ENCODE measurements around the gene TMEM17.

The TMEM17 gene

DNA sequence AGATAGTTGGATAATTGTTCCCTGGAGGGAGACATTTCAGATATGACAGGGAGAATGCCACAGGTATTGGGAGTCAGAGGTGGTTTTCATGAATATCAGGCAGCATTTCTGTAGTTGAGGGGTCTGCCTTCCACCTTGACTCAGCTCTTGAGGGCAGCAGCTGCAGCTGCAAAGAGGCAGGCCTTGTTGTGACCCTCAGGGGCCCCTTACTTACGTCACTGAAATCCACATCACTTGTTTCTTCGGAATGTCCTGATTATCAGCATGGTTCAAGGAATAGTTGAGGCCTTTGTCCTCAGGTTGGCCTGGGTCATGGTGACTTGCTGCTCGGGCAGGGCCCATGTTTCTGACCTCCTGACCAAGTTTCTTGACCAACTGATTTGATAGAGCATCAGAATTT, 46.9 kb downstream of the TMEM17 start:
- Mint-ChIP-seq H3K4me3 (no peak overlapping the region), H3K27me3 (ENCODE audit: low read depth) (no peaks in the 10 kb centered on the region), H3K36me3 (ENCODE audit: low read depth) (no peaks in the 10 kb centered on the region), H3K27ac (no peak overlapping the region), H3K9me3 (no peaks in the 10 kb centered on the region), H3K4me1 (ENCODE audit: low read depth) (no peaks in the 10 kb centered on the region)

DNA sequence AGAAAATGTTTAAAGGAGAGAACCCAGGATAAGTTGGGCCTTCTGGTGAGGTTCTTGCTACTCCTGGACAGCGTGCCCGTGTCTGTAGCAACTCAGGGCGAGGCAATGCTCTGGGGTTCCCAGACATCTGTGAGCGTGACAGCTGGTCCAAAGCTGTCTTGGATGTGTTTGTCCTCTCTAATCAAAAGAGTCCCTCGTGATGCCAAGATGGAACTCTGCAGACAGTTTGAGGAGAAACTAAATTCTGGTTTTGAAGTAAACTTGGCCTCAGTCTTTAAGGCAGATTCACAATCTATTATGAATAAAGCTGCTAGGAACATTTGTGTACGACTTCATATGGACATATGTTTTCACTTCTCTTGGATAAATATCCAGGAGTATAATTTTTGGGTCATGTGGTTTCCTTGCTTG, 47.3 kb downstream of the TMEM17 start:
- H3K4me3 Mint-ChIP-seq = no peak overlapping the region
- H3K9me3 Mint-ChIP-seq = no peaks in the 10 kb centered on the region
- H3K4me1 Mint-ChIP-seq (ENCODE audit: low read depth) = no peaks in the 10 kb centered on the region
- no peak overlapping the region for H3K27ac Mint-ChIP-seq
- H3K36me3 Mint-ChIP-seq (ENCODE audit: low read depth) = no peaks in the 10 kb centered on the region
- H3K27me3 Mint-ChIP-seq (ENCODE audit: low read depth) = no peaks in the 10 kb centered on the region

DNA sequence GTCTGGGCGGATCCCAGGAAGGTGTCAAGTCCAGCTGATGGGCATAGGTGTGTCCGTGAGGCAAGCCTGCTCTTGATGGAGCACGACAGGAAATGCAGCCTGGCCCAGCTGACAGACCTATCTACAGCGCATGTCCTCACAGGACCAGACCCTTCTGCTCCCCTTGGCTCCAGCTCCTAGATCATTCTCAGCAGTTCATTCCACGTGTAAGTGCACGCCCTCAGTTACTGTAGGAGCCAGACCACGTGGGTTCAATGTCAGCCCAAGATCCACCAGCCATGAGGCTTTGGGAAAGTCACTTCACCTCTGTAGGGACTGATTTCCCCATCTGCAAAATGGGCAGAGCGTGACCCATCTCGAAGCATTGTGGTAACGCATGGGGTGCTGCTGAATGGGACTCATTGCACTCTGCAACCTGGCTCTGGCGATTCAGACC, 47.8 kb downstream of the TMEM17 start:
- Mint-ChIP-seq H3K27ac (no peak overlapping the region), H3K27me3 (ENCODE audit: low read depth) (no peaks in the 10 kb centered on the region), H3K9me3 (no peaks in the 10 kb centered on the region), H3K36me3 (ENCODE audit: low read depth) (no peaks in the 10 kb centered on the region), H3K4me1 (ENCODE audit: low read depth) (no peaks in the 10 kb centered on the region), H3K4me3 (no peak overlapping the region)

DNA sequence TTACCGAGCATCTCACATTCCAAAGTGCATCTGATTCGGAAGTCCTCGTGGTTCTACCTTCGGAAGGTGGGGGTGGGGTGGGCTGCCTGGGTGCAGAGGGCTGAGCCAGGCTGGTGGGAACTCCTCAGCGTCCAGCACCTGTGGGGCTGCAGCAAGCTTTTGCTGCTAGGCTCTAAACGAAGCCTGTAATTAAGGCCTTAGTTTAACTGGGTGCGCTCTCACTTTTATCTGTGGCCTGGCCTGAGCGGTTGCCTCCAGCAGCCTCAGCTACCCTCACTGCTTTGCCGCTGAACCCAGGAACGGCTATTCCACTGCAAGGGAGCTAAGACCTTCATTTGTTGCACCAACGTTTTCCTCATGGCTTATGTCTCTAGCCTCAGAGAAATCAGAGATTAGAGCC, 48.4 kb downstream of the TMEM17 start:
- Mint-ChIP-seq H3K27me3 (ENCODE audit: low read depth) (no peaks in the 10 kb centered on the region), H3K9me3 (no peaks in the 10 kb centered on the region), H3K27ac (no peak overlapping the region), H3K4me3 (no peak overlapping the region), H3K36me3 (ENCODE audit: low read depth) (no peaks in the 10 kb centered on the region), H3K4me1 (ENCODE audit: low read depth) (no peaks in the 10 kb centered on the region)

DNA sequence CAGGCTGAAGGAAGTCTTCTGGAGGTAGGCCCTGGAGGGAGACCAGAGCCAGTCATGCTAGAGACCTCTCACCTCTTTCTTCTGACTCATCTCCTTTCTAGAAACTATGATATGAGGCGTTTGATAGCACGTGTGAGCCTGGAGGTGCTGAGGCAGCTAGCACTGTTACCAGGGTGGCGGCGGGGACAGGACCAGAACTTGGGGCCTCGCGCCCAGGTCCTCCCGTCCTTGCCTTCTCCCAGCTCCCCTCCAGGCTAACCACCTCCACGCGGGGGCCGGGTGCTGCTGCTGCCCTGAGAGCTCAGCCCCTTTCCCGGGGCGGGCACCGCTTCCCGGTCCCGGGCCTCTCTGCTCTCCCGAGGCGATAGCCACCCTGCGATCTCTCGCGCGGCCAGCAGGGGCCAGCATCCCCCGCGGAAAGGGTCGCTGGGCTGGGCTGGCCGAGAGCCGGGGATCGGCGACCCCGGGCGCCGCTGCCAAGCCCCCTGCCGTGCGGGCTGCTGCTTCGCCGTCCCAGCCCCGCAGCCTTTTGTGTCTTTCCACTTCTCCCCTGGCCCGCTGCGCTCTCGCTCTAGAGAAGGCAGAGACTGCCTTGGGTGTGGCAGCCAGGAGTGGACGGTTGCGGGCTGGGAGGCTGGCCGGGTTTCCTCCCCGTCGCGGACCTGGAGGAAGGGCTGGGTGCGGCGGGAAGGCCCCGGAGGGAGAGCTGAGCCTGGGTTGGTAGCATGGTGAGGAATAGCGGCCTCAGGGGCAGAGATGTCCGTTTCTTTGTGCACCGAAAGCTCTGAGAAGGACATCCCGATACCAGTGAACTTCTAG, 49.1 kb downstream of the TMEM17 start:
- H3K4me3 Mint-ChIP-seq = no peak overlapping the region
- no peaks in the 10 kb centered on the region for H3K9me3 Mint-ChIP-seq
- no peaks in the 10 kb centered on the region for H3K27me3 Mint-ChIP-seq (ENCODE audit: low read depth)
- no peak overlapping the region for H3K27ac Mint-ChIP-seq
- H3K36me3 Mint-ChIP-seq (ENCODE audit: low read depth) = no peaks in the 10 kb centered on the region
- H3K4me1 Mint-ChIP-seq (ENCODE audit: low read depth) = no peaks in the 10 kb centered on the region

DNA sequence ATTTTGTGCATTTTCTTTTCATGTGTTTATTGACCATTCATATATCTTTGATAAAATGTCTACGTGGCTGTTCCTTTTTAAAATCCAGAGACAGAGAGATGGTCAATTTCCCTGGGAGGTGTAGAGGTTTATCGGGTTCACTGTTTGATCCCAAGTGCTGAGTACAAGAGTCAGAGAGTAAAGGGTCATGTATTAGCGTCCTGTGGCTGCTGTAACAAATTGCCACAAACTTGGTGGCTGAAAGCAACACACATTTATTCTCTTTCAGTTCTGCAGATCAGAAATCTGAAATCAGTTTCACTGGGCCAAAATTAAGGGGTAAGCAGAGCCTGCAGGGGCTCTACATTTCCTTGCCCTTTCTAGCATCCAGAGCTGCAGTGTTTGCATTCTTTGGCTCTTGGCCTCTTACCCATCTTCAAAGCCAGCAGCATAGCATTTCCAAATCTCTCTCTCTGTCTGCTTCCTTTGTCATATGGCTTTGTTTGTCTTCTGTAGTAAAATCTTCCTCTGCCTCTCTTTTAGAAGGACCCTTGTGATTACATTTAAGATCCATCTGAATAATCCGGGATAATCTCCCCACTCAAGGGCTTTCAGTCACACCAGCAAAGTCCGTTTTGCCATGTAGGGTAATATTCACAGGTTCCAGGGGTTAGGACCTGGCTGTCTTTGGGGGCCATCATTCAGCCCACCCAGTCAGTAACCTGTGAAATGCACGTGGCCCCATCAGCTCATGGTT, 49.9 kb downstream of the TMEM17 start:
- Mint-ChIP-seq H3K9me3 (no peaks in the 10 kb centered on the region), H3K27me3 (ENCODE audit: low read depth) (no peaks in the 10 kb centered on the region), H3K27ac (no peak overlapping the region), H3K4me3 (no peak overlapping the region), H3K36me3 (ENCODE audit: low read depth) (no peaks in the 10 kb centered on the region), H3K4me1 (ENCODE audit: low read depth) (no peaks in the 10 kb centered on the region)

DNA sequence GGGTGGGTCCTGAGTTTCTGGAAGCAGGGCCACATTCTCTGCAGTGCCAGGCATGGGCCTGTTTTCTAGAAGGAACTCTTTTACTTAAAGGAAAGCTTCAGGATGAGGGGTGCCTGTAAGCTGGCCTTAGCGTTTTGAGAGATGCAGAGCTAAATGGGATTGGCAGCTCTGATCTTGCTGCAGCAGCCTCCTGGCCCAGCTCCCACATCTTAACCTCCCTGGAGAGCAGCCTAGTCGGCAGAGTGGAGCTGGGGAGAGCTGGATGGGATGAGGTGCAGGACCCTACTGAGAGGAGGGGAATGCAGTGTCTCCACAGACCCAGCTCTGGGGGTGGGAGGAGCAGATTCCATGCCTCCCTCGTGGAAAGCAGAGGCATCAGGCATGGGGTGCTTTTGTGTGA, 52.0 kb downstream of the TMEM17 start:
- Mint-ChIP-seq H3K27me3 (ENCODE audit: low read depth) (no peaks in the 10 kb centered on the region), H3K4me1 (ENCODE audit: low read depth) (no peaks in the 10 kb centered on the region), H3K4me3 (no peak overlapping the region), H3K27ac (no peak overlapping the region), H3K9me3 (no peaks in the 10 kb centered on the region), H3K36me3 (ENCODE audit: low read depth) (no peaks in the 10 kb centered on the region)

DNA sequence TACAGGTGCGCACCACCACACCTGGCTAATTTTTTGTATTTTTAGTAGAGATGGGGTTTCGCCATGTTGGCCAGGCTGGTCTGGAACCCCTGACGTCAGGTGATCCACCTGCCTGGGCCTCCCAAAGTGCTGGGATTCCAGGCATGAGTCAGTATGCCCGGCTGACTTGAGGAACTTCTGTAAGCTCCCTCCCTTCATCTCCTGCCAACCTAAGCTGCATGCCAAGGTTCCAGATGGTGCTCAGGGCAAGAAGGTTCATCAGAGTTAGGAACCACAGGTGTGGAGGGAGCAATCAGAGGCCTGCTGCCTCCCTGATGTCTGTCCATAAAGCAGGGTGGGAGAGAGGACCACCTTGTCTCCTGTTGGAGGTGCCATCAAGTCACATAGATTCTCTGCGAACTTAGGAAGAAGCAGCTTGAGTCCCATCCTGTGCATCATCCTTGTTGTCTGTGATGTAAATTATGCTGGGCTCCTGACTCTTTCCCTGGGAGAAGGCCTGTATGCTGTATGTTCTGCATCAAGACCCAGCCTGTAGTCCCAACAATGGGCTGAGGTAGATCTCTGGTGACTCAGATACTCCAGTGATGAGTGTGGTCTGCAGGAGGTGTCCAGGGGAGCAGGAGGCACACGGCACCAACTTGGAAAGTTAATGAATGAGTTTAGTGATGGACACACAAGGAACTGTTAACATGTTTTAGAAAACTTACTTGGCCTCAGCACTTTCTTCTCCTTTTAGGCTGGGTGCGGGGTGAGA, 53.1 kb downstream of the TMEM17 start:
- Mint-ChIP-seq H3K27me3 (ENCODE audit: low read depth) (no peaks in the 10 kb centered on the region), H3K4me3 (no peak overlapping the region), H3K27ac (no peak overlapping the region), H3K36me3 (ENCODE audit: low read depth) (no peaks in the 10 kb centered on the region), H3K9me3 (no peaks in the 10 kb centered on the region), H3K4me1 (ENCODE audit: low read depth) (no peaks in the 10 kb centered on the region)

DNA sequence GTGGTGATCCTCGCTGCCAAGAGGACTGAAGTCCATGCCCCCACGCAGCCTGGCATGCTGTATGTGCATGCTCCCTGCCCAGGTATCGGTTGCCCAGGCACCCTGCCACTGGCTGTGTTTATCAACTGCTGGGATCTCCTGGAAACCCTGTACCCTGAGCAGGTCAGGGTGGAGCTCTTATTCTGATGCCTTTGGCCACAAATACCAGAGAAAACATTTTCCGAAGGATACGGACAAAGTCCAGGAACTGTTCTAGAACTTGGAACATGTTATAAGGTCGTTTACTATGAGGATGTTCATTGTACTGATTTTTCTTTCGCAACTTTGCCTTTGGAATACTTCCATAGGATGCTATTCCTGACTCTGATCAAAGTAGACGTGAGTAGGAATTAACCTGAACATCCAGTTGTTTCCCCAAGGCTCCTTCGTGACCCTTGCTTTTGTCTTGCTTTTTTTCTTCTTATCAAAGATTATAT, 55.2 kb downstream of the TMEM17 start:
- Mint-ChIP-seq H3K9me3 (no peaks in the 10 kb centered on the region), H3K4me3 (no peak overlapping the region), H3K36me3 (ENCODE audit: low read depth) (no peaks in the 10 kb centered on the region), H3K4me1 (ENCODE audit: low read depth) (no peaks in the 10 kb centered on the region), H3K27ac (no peak overlapping the region), H3K27me3 (ENCODE audit: low read depth) (peaks cover 5% of the 10 kb centered on the region)

All from T-helper 1 cell treated with Interleukin-12 subunit alpha and Interleukin-12 subunit beta and Interleukin-4 antibody, amounts not matched to agents 30 μg/mL and 1 μg/mL, for 36 hours (primary cell).